Central memory CD8-positive, alpha-beta T cell (primary cell): ENCODE results near the gene CCDC121.
"Not testable (repeated sequence)": the region's sequence is repeated elsewhere in the genome, so short reads cannot be mapped to it uniquely, and the experiment has no call there.

ENCODE experiments used
- ATAC-seq: fragments of 150-1000 bp; cut with Tn5 transposase; replicated peaks from 2 replicates; pipeline ENCODE4 v1.10.0; 2022; ENCODE audit warnings: mild to moderate bottlenecking, moderate FRiP score, moderate number of reproducible peaks; ENCODE audit not compliant: poor library complexity, severe bottlenecking; ENCODE audit errors: extremely low read depth
- DNase-seq, 2 donors: peaks; one replicate each; pipeline ENCODE4 v3.0.0; 2021; ENCODE audit warnings: low spot score in 2 of 2
- H3K27ac Mint-ChIP-seq: one replicate; pipeline ENCODE4 v1.8.0; 2022; ENCODE audit warnings: low read depth, mild to moderate bottlenecking, moderate library complexity, mixed read lengths
- H3K27me3 Mint-ChIP-seq: one replicate; pipeline ENCODE4 v1.8.0; 2022; ENCODE audit warnings: mixed read lengths
- H3K36me3 Mint-ChIP-seq: one replicate; pipeline ENCODE4 v1.8.0; 2022; ENCODE audit warnings: mild to moderate bottlenecking, moderate library complexity, mixed read lengths; ENCODE audit not compliant: insufficient read depth
- H3K4me1 Mint-ChIP-seq: one replicate; pipeline ENCODE4 v1.8.0; 2022; ENCODE audit warnings: mixed read lengths
- H3K4me3 Mint-ChIP-seq: one replicate; pipeline ENCODE4 v1.8.0; 2022; ENCODE audit warnings: mild to moderate bottlenecking, moderate library complexity, mixed read lengths
- H3K9me3 Mint-ChIP-seq: one replicate; pipeline ENCODE4 v1.8.0; 2022; ENCODE audit warnings: mixed read lengths

The CCDC121 gene

GRCh38 chr2:27652341-27652740 lies 23.5 kb upstream of the CCDC121 start:
- Mint-ChIP-seq H3K27me3 (no peaks in the 10 kb centered on the region), H3K4me1 (peaks cover 5% of the 10 kb centered on the region), H3K36me3 (peaks cover 61% of the 10 kb centered on the region), H3K9me3 (no peaks in the 10 kb centered on the region), H3K4me3 (no peak overlapping the region), H3K27ac (no peak overlapping the region)
- ATAC-seq (no peak), DNase-seq (no peak)

- Mint-ChIP-seq H3K9me3 (no peaks in the 10 kb centered on the region), H3K27ac (no peak overlapping the region), H3K27me3 (no peaks in the 10 kb centered on the region), H3K36me3 (peaks cover 65% of the 10 kb centered on the region), H3K4me1 (peaks cover 5% of the 10 kb centered on the region), H3K4me3 (no peak overlapping the region)
- ATAC-seq (no peak), DNase-seq (no peak)
Measured at GRCh38 chr2:27651056-27651455, 22.2 kb upstream of the CCDC121 start.

GRCh38 chr2:27647737-27648136 lies 18.9 kb upstream of the CCDC121 start:
- DNase-seq: no peak
- H3K4me3 Mint-ChIP-seq: no peak overlapping the region
- no peaks in the 10 kb centered on the region for H3K4me1 Mint-ChIP-seq
- H3K36me3 Mint-ChIP-seq: peaks cover 64% of the 10 kb centered on the region
- no peaks in the 10 kb centered on the region for H3K9me3 Mint-ChIP-seq
- no peak overlapping the region for H3K27ac Mint-ChIP-seq
- H3K27me3 Mint-ChIP-seq: no peaks in the 10 kb centered on the region
- ATAC-seq: no peak

- no peaks in the 10 kb centered on the region for H3K4me1 Mint-ChIP-seq
- no peaks in the 10 kb centered on the region for H3K9me3 Mint-ChIP-seq
- H3K36me3 Mint-ChIP-seq: peaks cover 66% of the 10 kb centered on the region
- ATAC-seq (no peak), DNase-seq (no peak)
- no peak overlapping the region for H3K4me3 Mint-ChIP-seq
- no peak overlapping the region for H3K27ac Mint-ChIP-seq
- no peaks in the 10 kb centered on the region for H3K27me3 Mint-ChIP-seq
Measured at GRCh38 chr2:27647289-27647688, 18.5 kb upstream of the CCDC121 start.

- Mint-ChIP-seq H3K27me3 (no peaks in the 10 kb centered on the region), H3K4me1 (no peaks in the 10 kb centered on the region), H3K4me3 (no peak overlapping the region), H3K36me3 (peaks cover 66% of the 10 kb centered on the region), H3K9me3 (no peaks in the 10 kb centered on the region), H3K27ac (no peak overlapping the region)
- ATAC-seq: no peak
- no peak for DNase-seq
Measured at GRCh38 chr2:27645197-27645596, 16.4 kb upstream of the CCDC121 start.

GRCh38 chr2:27640722-27641245 lies 12.0 kb upstream of the CCDC121 start:
- Mint-ChIP-seq H3K27me3 (no peaks in the 10 kb centered on the region), H3K9me3 (no peaks in the 10 kb centered on the region), H3K36me3 (peaks cover 66% of the 10 kb centered on the region), H3K4me1 (peaks cover 14% of the 10 kb centered on the region), H3K4me3 (no peak overlapping the region), H3K27ac (no peak overlapping the region)
- ATAC-seq: no peak
- DNase-seq: no peak

GRCh38 chr2:27638709-27639108 lies 9.9 kb upstream of the CCDC121 start:
- Mint-ChIP-seq H3K36me3 (peaks cover 73% of the 10 kb centered on the region), H3K27me3 (no peaks in the 10 kb centered on the region), H3K9me3 (no peaks in the 10 kb centered on the region), H3K4me1 (peaks cover 17% of the 10 kb centered on the region), H3K27ac (no peak overlapping the region), H3K4me3 (no peak overlapping the region)
- DNase-seq (no peak), ATAC-seq (no peak)

- Mint-ChIP-seq H3K27me3 (no peaks in the 10 kb centered on the region), H3K4me3 (peak overlapping the region; percentile 12), H3K36me3 (peaks cover 71% of the 10 kb centered on the region), H3K4me1 (peaks cover 18% of the 10 kb centered on the region), H3K9me3 (no peaks in the 10 kb centered on the region), H3K27ac (peak overlapping the region; percentile 5)
- DNase-seq (no peak), ATAC-seq (peak; percentile 86)
Measured at GRCh38 chr2:27638037-27638637, 9.3 kb upstream of the CCDC121 start.

GRCh38 chr2:27636766-27637165 lies 8.0 kb upstream of the CCDC121 start:
- Mint-ChIP-seq H3K4me3 (no peak overlapping the region), H3K27ac (no peak overlapping the region), H3K9me3 (no peaks in the 10 kb centered on the region), H3K4me1 (peaks cover 18% of the 10 kb centered on the region), H3K36me3 (peaks cover 67% of the 10 kb centered on the region), H3K27me3 (no peaks in the 10 kb centered on the region)
- DNase-seq (no peak), ATAC-seq (no peak)

- Mint-ChIP-seq H3K9me3 (no peaks in the 10 kb centered on the region), H3K27me3 (no peaks in the 10 kb centered on the region), H3K27ac (no peak overlapping the region), H3K4me3 (no peak overlapping the region), H3K36me3 (peaks cover 57% of the 10 kb centered on the region), H3K4me1 (peaks cover 25% of the 10 kb centered on the region)
- DNase-seq (no peak), ATAC-seq (no peak)
Measured at GRCh38 chr2:27634291-27634690, 5.5 kb upstream of the CCDC121 start.

GRCh38 chr2:27630257-27630656 lies 1.4 kb upstream of the CCDC121 start:
- not testable (repeated sequence) for H3K4me3 Mint-ChIP-seq, DNase-seq, H3K27me3 Mint-ChIP-seq, H3K27ac Mint-ChIP-seq, H3K9me3 Mint-ChIP-seq, ATAC-seq
- Mint-ChIP-seq H3K4me1 (peaks cover 15% of the 10 kb centered on the region), H3K36me3 (peaks cover 27% of the 10 kb centered on the region)

GRCh38 chr2:27627963-27628766 lies 647 bp downstream of the CCDC121 start:
- ATAC-seq (peak; percentile 12), DNase-seq (peak in 1 of 2 donors; percentile 10)
- H3K36me3 Mint-ChIP-seq: peaks cover 15% of the 10 kb centered on the region
- peaks cover 11% of the 10 kb centered on the region for H3K4me1 Mint-ChIP-seq
- H3K27me3 Mint-ChIP-seq: no peaks in the 10 kb centered on the region
- no peak overlapping the region for H3K4me3 Mint-ChIP-seq
- H3K9me3 Mint-ChIP-seq: no peaks in the 10 kb centered on the region
- H3K27ac Mint-ChIP-seq: peak overlapping the region; percentile 76

- not testable (repeated sequence) for H3K4me3 Mint-ChIP-seq, ATAC-seq, H3K27me3 Mint-ChIP-seq, DNase-seq, H3K9me3 Mint-ChIP-seq
- peaks cover 22% of the 10 kb centered on the region for H3K36me3 Mint-ChIP-seq
- H3K27ac Mint-ChIP-seq: peak overlapping the region; percentile 76
- H3K4me1 Mint-ChIP-seq: peaks cover 11% of the 10 kb centered on the region
Measured at GRCh38 chr2:27626921-27627320, 1.9 kb downstream of the CCDC121 start.
